ENCODE measurements around the gene UQCRFS1.
A peak's percentile ranks its signal among the peaks of the same experiment; 100 is the strongest.

UQCRFS1 gene

DNA sequence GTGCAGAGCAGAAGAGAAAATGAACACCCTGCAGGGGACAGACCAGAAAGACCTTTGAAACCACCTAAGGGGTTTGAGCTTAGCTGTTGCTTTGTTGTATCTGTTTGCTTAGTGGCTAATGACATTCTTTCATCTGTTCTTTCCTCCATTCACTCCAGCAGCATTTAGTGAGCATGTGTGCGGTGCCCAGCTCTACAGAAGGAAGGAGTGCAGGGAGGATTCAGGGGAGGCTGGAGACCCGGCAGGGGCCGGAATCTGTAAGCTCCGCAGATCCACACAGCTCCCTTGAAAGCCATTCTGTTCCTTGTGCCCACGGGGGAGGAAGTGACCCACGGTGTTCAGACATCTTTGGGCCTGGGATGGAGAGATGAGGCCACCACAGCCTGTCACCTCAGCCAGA is 27.5 kb downstream of the UQCRFS1 start:
- no peak overlapping the region for H3K4me3 ChIP-seq
- no peak overlapping the region for H3K9ac ChIP-seq
- no peaks in the 10 kb centered on the region; a peak in 1 of 20 replicates for H3K4me1 ChIP-seq
- H3K36me3 ChIP-seq = no peaks in the 10 kb centered on the region
- H4K20me1 ChIP-seq = no peaks in the 10 kb centered on the region
- no peak for TF ChIP-seq Cebpa-rat (IDR thresholded peaks at IDR 0.05)
- H3K4me2 ChIP-seq = no peak overlapping the region
- H3K27ac ChIP-seq = no peak overlapping the region
- no peaks in the 10 kb centered on the region for H3K9me3 ChIP-seq (replicated peaks in 1 of 11)
- H3K27me3 ChIP-seq = no peaks in the 10 kb centered on the region

DNA sequence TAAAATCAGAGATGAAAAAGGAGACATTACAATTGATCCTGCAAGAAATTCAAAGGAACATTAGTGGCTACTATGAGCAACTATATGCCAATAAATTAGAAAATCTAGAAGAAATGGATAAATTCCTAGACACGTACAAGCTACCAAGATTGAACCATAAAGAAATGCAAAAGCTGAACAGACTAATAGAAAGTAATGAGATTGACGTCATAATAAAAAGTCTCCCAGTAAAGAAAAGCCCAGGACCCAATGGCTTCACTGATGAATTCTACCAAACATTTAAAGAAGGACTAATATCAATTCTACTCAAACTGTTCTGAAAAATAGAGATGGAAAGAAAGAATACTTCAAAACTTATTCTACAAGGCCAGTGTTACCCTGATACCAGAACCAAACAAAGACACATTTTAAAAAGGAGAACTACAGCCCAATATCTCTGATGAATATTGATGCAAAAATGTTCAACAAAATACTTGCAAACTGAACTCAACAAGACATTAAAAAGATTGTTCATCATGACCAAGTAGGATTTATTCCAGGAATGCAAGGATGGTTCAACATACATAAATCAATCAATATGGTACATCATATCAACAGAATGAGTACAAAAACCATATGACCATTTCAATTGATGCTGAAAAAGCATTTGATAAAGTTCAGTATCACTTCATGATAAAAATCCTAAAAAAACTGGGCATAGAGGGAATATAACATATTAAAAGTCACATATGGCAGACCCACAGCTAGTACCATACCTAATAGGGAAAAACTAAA is 35.8 kb downstream of the UQCRFS1 start:
- no peak overlapping the region for H3K4me2 ChIP-seq
- no peak overlapping the region for H3K27ac ChIP-seq
- TF ChIP-seq Cebpa-rat (IDR thresholded peaks at IDR 0.05) = no peak
- H3K9ac ChIP-seq = no peak overlapping the region
- H3K27me3 ChIP-seq = no peaks in the 10 kb centered on the region
- peaks cover 57 to 68% (median 62%) of the 10 kb centered on the region in 11 experiments for H3K9me3 ChIP-seq (replicated peaks in 1 of 11)
- H3K36me3 ChIP-seq = no peaks in the 10 kb centered on the region
- H4K20me1 ChIP-seq = no peaks in the 10 kb centered on the region
- H3K4me3 ChIP-seq = no peak overlapping the region
- H3K4me1 ChIP-seq = peaks cover 0 to 7% (median 0%) of the 10 kb centered on the region in 10 experiments; a peak in 1 of 20 replicates

DNA sequence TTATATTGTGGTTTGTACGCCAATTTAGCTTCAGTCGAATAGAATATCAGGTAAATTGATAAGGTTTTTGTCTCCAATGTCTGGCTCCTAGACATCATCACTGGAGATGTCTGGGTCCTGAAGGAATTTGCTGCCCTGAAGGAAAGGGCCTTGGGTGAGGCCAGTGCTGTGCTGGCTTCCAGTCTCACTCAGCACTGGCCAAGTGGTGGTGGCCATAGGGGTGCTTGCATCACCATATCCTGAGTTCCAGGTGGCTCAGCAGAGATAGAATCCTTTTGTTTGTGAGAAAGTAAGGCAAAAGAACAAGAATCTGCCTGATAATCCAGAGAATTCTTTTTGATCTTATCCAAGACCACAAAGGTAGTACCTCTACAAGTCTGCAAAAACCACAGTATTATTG is 39.1 kb downstream of the UQCRFS1 start:
- Histone ChIP-seq H4K20me1 (no peaks in the 10 kb centered on the region), H3K4me2 (no peak overlapping the region), H3K27me3 (no peaks in the 10 kb centered on the region), H3K36me3 (no peaks in the 10 kb centered on the region), H3K4me3 (no peak overlapping the region), H3K9ac (no peak overlapping the region), H3K4me1 (peaks cover 0 to 18% (median 0%) of the 10 kb centered on the region in 10 experiments; a peak in 3 of 20 replicates), H3K9me3 (replicated peaks in 1 of 11) (peaks cover 69 to 83% (median 77%) of the 10 kb centered on the region in 11 experiments), H3K27ac (no peak overlapping the region)
- TF ChIP-seq Cebpa-rat (IDR thresholded peaks at IDR 0.05) = no peak

DNA sequence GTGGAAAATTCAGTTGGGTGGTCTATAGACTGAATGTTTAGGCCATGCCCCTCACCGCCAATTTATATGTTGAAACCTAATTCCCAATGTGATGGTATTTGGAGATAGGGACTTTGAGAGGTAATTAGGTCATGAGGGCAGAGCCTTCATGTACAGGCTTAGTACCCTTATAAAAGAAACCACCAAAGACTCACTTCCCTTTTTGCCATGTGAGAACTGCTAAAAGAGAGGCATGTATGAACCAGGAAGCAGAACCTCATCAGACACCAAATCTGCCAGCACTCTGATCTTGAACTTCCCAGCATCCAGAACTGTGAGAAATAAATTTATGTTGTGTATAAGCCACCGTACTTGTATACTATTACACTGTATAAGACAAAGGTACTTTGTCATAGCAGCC is 40.6 kb downstream of the UQCRFS1 start:
- Histone ChIP-seq H3K27me3 (no peaks in the 10 kb centered on the region), H3K9me3 (replicated peaks in 1 of 11) (peaks cover 53 to 67% (median 61%) of the 10 kb centered on the region in 11 experiments), H3K4me3 (no peak overlapping the region), H3K36me3 (no peaks in the 10 kb centered on the region), H4K20me1 (no peaks in the 10 kb centered on the region), H3K4me2 (peak overlapping the region in 2 of 11 experiments; percentile 28 to 38; a peak in 2 of 22 replicates), H3K4me1 (peaks cover 0 to 18% (median 0%) of the 10 kb centered on the region in 10 experiments; a peak in 3 of 20 replicates), H3K9ac (no peak overlapping the region), H3K27ac (no peak overlapping the region)
- TF ChIP-seq Cebpa-rat (IDR thresholded peaks at IDR 0.05) = no peak

DNA sequence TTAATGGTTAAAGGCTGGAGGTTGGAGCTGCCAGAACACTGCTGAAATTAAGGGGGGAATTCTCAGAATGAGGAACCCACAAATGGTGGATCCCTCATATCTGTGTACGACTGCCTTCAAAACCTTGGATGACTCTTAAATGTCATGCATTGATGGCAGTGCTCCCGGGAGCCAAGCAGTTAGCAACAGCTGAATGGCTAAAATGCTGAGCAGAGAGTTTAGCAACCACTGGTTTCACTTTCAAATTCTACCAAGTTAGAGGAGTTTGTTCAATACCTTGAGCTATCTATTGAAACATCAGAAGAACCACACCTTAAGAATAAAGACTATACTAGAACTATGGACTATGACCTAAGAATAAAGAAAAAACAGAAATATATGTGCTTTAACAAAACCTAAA is 41.4 kb downstream of the UQCRFS1 start:
- no peak overlapping the region for H3K9ac ChIP-seq
- TF ChIP-seq Cebpa-rat (IDR thresholded peaks at IDR 0.05) = no peak
- H3K4me1 ChIP-seq = peaks cover 0 to 18% (median 0%) of the 10 kb centered on the region in 10 experiments; a peak in 3 of 20 replicates
- no peaks in the 10 kb centered on the region for H4K20me1 ChIP-seq
- H3K9me3 ChIP-seq (replicated peaks in 1 of 11) = peaks cover 47 to 60% (median 54%) of the 10 kb centered on the region in 11 experiments
- H3K27ac ChIP-seq = no peak overlapping the region
- no peaks in the 10 kb centered on the region for H3K27me3 ChIP-seq
- no peaks in the 10 kb centered on the region for H3K36me3 ChIP-seq
- no peak overlapping the region; a peak in 1 of 20 replicates for H3K4me3 ChIP-seq
- H3K4me2 ChIP-seq = peak overlapping the region in 2 of 11 experiments; percentile 16 to 42; a peak in 3 of 22 replicates

DNA sequence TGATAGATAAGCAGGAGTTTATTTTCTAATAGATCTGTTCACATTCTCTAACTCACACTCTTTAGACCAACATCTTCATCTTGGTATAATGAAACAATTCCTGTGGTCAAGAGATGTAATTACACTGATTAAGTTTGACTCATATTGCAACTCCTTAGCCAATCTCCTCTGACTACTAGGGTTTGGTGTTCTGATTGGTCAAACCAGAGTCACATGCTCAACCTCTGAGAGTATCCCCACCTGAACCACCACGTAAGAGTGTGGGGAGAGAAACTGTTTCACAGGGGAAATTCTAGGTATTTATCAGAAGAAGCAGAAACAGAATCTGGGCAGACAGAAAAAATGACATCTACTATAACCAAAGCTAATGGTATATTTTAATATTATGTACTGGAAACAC is 42.4 kb downstream of the UQCRFS1 start:
- Histone ChIP-seq H3K27ac (no peak overlapping the region), H4K20me1 (no peaks in the 10 kb centered on the region), H3K9ac (no peak overlapping the region), H3K27me3 (no peaks in the 10 kb centered on the region), H3K4me2 (no peak overlapping the region), H3K4me3 (no peak overlapping the region), H3K9me3 (replicated peaks in 1 of 11) (peaks cover 37 to 50% (median 44%) of the 10 kb centered on the region in 11 experiments), H3K36me3 (no peaks in the 10 kb centered on the region), H3K4me1 (peaks cover 0 to 18% (median 0%) of the 10 kb centered on the region in 10 experiments; a peak in 3 of 20 replicates)
- no peak for TF ChIP-seq Cebpa-rat (IDR thresholded peaks at IDR 0.05)

DNA sequence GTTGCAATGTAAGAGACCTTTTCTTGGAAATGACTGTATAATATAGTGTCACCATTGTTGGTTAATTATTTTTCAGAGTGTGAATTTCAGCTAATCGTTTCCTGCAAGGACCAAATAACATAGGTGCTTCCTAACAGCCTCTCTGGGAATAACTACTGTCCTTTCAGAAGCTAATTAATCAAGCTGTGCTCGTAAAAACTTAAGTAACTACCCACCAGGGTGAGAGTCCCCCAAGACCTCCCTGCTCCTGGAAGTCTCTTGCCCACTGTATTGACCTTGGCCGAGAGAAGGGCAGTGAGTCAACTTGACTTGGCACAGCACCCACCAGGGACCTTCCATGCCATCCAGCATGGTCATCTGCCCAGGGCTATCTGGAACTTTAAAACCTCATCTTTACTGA is 50.3 kb downstream of the UQCRFS1 start:
- Histone ChIP-seq H3K36me3 (no peaks in the 10 kb centered on the region), H3K9ac (no peak overlapping the region), H3K27me3 (no peaks in the 10 kb centered on the region), H3K4me3 (no peak overlapping the region), H3K4me2 (no peak overlapping the region), H3K9me3 (replicated peaks in 1 of 11) (peaks cover 3 to 17% (median 11%) of the 10 kb centered on the region in 11 experiments; a peak in 9 of 22 replicates), H3K4me1 (no peaks in the 10 kb centered on the region), H3K27ac (no peak overlapping the region), H4K20me1 (no peaks in the 10 kb centered on the region)
- no peak for TF ChIP-seq Cebpa-rat (IDR thresholded peaks at IDR 0.05)

DNA sequence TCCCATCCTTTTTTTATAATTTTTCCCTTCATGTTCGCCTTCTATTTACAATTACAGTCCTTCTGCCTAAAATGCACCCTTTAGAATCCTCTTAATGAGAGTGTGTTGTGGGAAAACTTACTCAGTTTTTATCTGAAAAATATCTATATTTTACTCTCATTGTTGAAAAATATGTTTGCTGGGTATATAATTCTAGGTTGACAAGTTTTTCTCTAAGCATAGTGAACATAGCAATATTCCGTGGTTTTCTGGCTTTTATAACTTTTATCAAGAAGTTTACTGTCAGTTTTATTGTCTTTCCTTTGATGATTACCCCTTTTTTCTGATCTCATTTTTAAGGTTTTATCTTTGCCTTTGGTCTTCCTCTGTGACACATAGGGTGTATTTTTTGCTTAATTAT is 57.3 kb downstream of the UQCRFS1 start:
- Histone ChIP-seq H3K4me3 (no peak overlapping the region), H3K27me3 (no peaks in the 10 kb centered on the region), H3K9me3 (replicated peaks in 1 of 11) (peaks cover 36 to 73% (median 53%) of the 10 kb centered on the region in 11 experiments), H3K27ac (no peak overlapping the region), H3K36me3 (no peaks in the 10 kb centered on the region), H3K4me1 (no peaks in the 10 kb centered on the region), H4K20me1 (no peaks in the 10 kb centered on the region), H3K9ac (no peak overlapping the region), H3K4me2 (no peak overlapping the region)
- TF ChIP-seq Cebpa-rat (IDR thresholded peaks at IDR 0.05) = no peak
